SH-SY5Y (cell line): ENCODE measurements around the gene IL20RB.

Source experiments
- GATA2 ChIP-seq: IDR thresholded peaks from 2 replicates; pipeline ENCODE4 v1.6.1; 2011; ENCODE audit warnings: mild to moderate bottlenecking, low read depth, low read length
- GATA3 ChIP-seq: IDR thresholded peaks from 2 replicates; pipeline ENCODE4 v1.6.1; 2011; ENCODE audit warnings: low read depth, mild to moderate bottlenecking, low read length, moderate library complexity

The IL20RB gene

DNA sequence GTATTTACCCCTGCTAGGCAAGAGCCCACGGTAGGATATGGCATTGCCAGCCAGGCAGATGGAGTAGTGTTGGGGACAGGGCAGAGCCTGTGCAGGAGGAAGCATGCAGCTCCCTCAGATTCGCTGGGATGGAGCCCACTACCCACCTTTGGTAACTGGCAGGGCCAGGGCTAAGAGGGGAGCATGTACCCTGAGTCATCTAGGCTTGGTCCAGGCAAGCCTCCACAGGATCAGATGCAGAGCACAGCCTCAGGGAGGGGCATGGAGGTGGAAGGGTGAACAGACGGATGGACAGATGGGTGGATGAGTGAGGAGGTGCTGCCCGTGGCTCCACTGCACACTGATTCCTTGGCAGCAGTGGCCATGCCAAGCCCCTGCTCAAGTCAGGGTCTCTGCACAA lies 33.0 kb downstream of the IL20RB start:
- no peak for TF ChIP-seq GATA2
- no peak for TF ChIP-seq GATA3

GRCh38 chr3:136992115-136992514 lies 34.3 kb downstream of the IL20RB start:
- TF ChIP-seq GATA3 (no peak), GATA2 (no peak)

GRCh38 chr3:136994772-136995516 lies 37.2 kb downstream of the IL20RB start:
- TF ChIP-seq GATA2 = peak; percentile 62
- no peak for TF ChIP-seq GATA3

- TF ChIP-seq GATA2 (no peak), GATA3 (no peak)
Measured at GRCh38 chr3:136995652-136996051, 37.9 kb downstream of the IL20RB start.

DNA sequence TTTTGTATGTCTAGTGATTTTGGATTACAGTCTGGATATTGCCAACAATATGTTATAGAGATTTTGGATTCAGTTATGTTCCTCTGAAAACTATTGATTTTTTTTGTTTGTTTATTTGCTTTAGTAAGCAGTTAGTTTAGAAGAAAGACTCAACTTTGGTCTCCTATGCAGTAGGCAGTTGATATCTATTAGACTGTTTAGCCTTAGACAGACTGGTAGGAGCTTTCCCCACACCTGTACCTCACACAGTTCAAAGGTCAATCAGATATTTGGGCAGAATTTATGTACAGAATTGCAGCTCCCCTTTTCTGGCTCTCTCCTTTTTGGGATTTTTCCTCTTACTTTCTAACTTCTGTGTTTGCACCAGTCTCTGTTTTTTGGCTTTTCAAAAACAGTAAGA lies 42.3 kb downstream of the IL20RB start:
- TF ChIP-seq GATA2 (no peak), GATA3 (no peak)

DNA sequence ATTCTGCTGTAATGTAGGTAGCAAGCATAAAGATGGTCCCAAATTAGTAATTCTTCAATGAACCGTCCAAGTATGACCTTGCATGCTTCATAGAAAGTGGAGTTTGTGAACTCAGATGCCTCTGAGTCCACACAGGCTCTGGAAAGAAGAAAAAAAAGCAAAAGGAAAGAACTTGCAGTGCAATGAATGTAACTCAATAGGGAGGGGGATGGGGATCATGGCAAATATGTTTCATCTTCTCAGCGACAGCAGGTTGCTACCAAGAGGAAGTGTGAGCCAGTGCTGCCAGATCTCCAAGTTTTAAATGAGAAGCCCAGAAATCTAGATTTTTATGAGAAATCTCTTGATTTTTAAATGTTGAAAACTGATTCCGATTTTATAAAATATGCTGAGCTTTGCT lies 50.3 kb downstream of the IL20RB start:
- no peak for TF ChIP-seq GATA2
- no peak for TF ChIP-seq GATA3

DNA sequence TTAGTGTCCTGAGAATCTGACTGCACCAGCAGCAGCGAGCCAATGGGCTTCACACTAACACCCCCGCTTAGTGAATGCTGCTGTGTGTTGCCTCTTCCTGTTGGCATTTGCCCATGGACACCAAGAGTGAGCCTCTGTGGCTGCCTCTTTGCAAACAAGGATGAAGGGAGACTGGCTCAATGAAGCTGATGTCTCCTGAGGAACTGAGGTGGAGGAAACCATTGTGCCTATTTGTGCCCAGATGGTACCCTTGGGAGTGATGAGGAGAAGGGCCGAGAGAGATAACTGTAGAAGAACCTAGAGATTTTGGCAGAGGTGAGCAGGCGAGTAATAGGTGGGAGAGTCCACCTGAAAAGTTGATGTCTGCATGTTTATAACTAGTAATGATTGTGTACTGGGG lies 51.2 kb downstream of the IL20RB start:
- TF ChIP-seq GATA3 = no peak
- no peak for TF ChIP-seq GATA2

DNA sequence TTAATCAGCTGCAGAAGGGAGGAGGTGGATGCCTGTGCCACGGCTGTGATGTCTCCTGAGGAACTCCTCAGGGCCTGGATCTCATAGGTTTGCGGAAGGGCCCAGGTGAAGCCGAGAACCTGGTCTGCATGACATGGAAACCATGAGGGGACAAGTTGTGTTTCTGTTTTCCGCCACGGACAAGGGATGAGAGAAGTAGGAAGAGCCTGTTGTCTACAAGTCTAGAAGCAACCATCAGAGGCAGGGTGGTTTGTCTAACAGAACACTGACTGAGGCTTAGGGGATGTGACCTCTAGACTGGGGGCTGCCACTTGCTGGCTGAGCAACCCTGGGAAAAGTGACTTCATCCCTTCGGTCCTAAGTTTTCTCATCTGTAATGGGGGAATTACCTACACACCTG lies 52.4 kb downstream of the IL20RB start:
- TF ChIP-seq GATA3 (no peak), GATA2 (no peak)

GRCh38 chr3:137011153-137011552 lies 53.4 kb downstream of the IL20RB start:
- no peak for TF ChIP-seq GATA2
- TF ChIP-seq GATA3 = no peak

DNA sequence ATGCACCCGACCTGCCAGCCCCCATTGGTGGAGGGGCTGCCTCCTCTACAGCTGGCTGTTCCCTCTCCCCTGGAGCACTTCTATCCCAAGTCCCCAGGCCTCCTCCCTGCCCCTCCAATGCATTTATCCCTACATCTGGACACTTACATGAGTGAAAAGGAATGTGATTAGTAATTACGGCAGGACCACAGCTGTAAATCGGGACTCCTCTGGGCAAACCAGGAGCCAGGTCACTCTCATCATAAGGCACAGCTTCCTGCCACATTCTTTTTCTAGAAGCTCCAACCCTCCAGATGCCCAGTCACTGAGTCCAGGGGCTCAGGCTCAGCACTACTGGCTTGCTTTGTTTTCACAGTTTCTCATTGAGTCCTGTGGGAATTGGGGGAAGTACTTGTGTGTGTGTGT lies 54.3 kb downstream of the IL20RB start:
- TF ChIP-seq GATA2 = no peak
- TF ChIP-seq GATA3 = no peak

DNA sequence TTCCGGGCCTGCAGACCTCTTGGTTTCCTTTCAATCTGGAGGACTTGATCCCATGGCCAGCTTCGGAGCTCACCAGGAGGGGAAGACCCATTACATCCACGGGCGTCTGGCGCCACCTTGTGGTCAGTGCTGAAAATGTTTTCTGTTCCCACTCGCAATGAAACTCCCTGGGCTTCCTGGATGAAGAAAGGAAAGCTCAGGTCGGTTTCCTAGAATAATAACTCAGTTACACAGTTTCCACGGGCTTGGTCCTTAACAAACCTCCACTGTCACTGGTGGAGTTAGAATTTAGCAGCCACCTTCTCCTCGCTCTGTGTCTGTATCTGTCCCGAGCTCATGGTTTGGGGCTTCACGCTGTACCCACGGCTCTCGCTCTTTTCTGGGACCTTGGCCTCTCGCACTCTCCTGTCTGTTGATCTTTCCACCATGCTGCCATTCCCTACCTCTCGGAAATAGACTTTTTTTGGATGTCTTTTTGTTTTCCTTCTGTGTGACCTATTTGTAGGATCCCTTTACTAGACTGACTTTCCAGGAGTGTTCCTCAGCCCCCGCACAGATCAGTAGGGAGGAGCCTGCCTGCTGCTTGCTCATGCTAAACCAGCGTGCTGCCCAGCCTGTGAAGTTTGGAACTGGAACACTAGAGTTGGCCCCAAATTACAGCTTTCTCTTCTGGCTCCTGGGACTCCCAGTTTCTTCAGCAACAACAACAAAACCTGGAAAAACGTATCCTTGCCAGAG lies 56.3 kb downstream of the IL20RB start:
- TF ChIP-seq GATA2 = no peak
- TF ChIP-seq GATA3 = no peak

DNA sequence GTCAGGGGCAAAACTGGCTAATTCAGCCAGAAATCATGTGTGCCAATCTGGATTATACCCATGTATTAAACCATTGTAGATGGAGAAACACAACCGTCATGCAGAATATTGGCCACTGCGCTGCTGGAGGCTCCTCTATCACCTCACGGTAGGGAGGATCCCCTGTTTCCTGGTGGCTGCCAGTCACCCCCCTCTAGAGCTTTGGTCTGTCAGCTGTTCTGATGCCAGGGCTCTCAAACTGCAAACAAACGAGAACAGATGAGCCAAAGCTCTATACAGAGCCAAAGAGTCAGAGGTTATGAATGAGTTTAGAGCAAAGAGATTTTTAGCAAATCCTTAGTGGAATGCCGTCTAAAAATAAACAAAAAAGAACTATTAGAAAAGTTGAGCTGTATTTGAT lies 62.5 kb downstream of the IL20RB start:
- TF ChIP-seq GATA3 = no peak
- no peak for TF ChIP-seq GATA2

- TF ChIP-seq GATA3 (no peak), GATA2 (no peak)
Measured at GRCh38 chr3:137020888-137021287, 63.1 kb downstream of the IL20RB start.

- TF ChIP-seq GATA3 (no peak), GATA2 (no peak)
Measured at GRCh38 chr3:137024348-137024747, 66.6 kb downstream of the IL20RB start.

DNA sequence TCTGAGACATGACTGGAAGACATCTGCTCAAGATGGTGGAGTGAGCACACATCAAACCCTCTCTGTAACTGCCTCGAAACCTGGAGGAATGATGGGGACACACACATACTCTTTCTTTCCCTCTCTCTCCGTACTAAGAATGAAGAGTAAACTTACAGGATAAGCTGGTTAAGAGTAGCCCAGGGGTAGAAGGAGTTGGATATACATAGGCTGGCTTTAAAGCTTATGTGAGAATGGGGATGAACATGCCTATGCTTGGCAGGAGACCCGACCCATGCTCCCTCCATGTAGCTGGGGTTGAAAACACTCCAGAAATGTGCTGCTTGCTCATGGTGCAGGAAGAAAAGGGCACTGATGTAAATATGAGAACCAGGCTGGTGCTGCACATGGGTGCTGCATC lies 68.9 kb downstream of the IL20RB start:
- no peak for TF ChIP-seq GATA3
- no peak for TF ChIP-seq GATA2
